Forelimb muscle (tissue), 1 donor: ENCODE measurements around the gene ERBB4. TPM values are rescaled to one million over a fixed set of nuclear protein-coding genes. Genes with fewer than 3 reads are reported as not detected.

Experiments
- DNase-seq: peaks from one replicate; pipeline ENCODE4 v3.0.0-alpha.2; 2013; ENCODE audit warnings: low read depth
- polyA plus RNA-seq: library from polyadenylated mRNA; unstranded; fragments of 120-200 nt; gene quantifications from one replicate; pipeline ENCODE4 v1.2.1, GENCODE V29; 2013; ENCODE audit not compliant: insufficient read length

ERBB4 gene
- polyA plus RNA-seq, 1 donor: 8.8 TPM

DNA sequence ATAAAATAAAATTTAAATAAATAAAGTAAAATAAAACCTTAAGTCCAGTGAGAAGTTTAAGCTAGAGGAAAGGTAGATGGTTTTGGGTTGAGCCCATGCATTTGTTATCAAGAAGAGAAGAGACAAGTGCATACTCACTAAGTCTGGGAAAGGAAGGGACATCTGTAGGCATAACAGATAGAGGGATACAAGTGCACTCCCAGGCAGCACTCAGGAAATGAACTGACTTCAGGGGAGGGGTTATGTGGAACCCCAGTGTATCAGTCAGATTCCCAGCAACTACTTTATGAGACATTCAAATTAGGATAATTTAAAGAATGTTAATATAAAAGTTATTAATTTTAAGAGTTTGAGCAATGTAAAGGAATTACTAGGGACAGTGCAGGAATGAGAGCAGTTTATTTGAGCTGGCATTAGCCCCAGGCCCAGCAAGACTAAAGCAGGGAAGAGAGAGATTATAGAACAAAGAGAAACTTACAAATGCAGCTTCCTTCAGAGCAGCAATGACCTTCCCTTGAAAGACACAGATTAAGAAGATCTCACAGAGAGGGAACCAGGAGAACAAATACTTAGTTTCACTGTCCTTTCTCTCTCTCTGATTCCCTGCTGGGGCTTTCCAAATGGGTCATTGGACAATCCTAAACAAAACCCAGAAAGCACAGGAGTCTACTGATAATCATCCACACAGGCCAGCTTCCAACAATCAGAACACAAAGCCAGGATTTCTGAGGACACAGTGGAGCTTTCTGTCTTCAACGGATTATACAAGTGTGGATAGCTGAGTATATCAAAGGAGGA is 109.7 kb downstream of the ERBB4 start:
- no peak for DNase-seq

DNA sequence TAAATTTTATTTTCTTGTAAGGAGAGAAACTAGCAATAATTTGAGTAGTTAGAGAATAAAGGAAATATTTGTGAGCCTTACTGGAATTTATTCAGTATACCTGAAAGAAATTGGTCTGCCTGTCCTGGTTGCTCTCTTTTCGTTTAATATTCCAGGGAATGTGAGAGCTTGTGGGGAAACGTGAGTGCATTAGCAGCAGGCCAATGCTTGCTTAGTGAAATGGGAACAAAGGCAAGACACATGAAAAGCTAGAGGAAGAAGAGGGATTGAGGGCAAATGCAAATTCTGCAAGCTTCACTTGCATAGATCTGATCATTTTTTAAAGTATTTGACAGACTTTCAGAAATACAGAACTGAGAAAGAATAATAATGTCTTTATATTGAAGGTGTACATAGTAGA is 111.0 kb downstream of the ERBB4 start:
- DNase-seq: no peak

DNA sequence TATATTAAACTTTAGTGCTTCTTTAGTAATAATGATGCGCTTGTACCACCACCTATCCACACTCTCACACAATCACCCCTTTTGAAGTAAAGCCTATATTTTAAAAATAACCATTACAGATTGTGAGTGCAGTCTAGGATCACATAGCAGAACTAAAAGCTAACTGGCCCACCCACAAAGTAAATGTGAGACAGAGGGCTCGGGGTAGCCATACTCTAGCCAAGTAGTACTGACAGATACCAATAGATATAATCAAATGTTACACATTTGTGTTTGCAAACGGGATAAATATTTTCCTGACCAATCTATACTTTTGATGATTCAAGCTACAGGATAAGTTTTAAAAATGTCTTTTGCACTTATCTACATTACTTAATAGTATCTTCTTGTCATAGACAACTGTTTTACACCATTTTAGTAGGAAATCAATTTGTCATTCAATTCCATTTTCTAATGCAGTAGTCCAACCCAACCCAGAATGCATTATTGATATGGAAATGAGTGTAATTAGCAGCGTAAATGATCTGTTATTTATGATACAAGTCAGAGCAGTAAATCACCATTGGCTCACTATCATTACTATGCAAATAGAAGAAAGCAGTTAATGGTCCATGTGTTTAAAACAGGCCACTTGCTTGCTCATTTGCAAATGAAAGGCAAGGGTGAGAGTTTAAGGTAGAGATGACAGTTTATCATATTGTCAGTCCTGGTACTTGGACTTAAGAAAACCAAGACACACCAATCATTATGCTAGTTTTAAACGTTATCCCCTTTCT is 111.8 kb downstream of the ERBB4 start:
- DNase-seq: no peak

DNA sequence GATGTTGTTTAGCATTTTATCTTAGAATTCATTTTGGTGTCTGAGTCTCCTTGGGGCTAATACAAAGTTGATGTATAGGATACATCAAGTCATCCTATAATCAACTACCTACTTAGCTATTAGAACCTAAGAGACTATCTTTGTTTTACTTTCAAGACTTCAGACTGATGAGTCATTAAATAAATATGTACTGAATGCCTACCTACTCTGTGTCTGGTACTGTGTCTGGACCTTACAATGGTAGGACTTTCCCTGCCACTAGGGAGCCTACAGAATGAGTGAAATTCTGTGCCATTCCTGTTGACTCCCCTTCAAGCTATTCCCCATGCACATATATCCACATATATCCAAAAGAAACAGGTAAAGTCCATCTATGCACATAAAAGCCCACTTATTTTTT is 114.5 kb downstream of the ERBB4 start:
- DNase-seq: no peak

DNA sequence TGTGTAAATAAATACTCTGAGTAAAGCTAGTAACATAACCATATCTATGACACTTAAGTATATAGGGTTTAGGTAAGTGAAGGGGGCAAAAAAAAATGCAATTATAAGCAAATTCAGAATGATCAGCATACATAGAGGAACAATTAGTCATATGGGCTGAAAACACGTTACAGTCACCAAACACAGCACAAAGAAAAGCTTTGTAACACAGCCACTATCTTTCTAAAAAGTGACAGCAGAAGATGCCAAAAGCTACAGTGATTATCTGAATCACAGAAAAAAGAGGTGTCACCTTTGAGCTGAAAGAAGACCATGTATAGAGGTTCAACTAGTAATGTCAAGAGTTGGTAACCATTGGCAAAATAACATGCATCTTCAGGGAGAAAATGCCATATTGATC is 115.5 kb downstream of the ERBB4 start:
- DNase-seq: no peak

DNA sequence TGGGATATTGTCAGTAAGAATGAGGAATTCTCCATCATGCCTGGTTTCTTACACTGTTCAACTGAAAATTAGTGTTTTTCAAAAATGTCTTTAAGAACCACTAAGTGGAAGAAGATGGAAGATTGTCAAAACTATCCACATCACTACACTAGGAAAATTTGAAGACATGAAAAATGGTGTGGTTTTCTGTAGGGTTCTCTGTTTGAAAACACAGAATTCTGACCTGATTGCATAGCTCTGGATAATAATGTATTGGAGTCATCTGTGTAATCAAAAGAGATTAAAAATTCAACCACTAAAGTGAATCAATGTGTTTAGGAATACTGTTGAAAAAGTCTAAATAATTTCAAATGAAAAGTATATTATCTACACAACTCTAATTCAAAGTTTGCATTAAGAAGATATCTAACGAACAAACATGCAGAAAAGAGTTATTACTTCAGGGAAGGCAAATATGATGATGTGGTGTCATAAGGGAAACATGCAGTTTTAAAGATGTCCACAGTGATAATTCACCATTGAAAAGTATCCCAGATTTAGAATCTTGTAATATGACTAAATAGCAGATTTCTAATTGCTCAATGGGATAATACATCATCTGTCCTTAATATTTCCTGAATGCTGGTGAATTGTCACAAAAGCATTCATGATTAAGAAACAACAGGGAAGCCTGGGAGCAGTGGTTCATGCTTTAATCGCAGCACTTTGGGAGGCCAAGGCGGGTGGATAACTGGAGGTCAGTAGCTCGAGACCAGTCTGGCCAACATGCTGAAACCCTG is 116.9 kb downstream of the ERBB4 start:
- no peak for DNase-seq

DNA sequence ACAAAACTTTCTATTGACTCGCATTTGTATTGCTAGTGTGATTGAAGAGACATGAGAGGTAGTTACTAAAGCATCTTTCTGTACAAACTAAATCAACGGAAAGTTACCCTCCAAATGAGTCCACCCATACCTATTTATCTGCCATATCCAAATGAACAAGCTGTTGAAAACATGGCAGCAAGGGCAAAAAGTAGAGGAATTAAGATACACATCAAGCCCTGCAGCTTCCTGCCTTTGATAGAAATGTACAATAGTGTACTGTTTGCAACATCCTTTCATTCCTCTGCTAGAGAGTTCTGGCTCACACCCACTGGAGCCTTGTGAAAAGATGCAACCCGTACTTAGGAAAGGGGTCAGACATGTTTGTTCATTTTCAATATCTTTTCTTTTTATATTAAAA is 122.5 kb downstream of the ERBB4 start:
- DNase-seq: no peak

DNA sequence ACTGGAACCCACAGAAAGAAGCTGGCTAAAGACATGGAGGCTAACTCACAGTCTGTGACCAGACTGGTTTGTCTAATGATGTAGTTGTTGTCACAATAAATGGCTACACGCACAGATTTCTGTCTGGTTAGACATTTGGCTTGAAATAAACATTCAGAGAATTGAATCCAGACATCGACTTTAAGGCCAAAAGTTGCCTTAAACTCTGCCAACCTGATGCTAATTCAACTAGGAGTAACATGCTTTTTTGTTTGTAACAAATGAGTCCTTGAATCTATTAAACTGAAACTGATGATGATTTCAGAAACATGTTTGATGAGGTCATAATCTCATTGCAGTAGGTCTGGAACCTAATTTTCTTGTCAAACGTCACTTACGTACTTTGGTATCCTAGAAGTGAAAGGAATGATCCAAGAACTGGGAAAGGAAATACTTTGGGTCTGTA is 123.8 kb downstream of the ERBB4 start:
- DNase-seq: peak; percentile 11

DNA sequence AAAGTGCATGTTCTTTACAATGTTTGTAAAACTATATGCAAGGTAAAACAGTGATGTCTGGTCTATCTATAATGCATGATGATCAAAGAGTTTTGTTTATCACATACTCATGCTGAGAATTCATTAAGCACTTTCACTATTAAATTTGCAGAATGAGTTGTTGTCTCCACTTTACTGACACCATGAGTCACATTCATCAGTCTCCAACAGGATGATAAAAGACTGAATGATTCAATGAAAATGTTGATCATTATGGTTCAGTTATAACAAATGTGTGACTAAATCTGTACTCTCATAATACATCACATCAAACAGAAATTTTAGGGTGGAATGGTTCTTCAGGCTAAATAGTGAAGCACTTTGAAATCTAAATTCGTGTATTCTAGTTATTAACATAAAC is 129.0 kb downstream of the ERBB4 start:
- DNase-seq: no peak

DNA sequence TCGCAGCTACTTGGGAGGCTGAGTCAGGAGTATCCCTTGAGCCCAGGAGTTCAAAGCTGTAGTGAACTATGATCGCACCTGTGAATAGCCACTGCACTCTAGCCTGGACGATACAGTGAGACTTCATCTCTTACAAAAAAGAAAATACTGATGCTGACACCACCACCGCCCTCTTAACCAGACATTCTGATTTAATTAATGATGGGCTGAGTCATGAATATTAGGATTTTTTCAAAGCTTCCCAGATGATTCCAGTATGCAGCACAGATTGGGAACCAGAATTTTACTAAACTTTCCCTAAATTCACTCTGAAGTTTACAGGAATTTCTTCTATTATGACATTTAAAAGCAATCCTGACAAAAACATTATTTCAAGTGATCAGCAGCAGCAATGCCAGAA is 130.1 kb downstream of the ERBB4 start:
- no peak for DNase-seq

DNA sequence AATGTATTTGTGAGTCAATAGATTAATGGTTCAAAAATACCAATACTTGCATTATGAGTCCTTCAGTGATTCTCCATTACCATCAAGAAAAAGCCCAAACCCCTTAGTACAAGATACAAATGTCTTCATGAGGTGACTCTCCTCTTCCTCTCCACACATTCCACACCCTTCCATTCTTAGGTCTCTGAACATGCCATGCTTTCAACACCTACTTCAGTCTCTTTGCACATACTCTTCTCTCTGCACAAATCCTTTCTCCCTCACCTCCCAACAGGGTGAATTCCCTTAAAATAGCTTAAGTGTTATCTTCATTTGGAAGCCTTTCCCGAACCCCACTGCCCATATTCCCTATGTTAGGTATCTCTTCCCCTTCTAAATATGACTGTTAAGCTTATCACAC is 131.9 kb downstream of the ERBB4 start:
- DNase-seq: no peak

DNA sequence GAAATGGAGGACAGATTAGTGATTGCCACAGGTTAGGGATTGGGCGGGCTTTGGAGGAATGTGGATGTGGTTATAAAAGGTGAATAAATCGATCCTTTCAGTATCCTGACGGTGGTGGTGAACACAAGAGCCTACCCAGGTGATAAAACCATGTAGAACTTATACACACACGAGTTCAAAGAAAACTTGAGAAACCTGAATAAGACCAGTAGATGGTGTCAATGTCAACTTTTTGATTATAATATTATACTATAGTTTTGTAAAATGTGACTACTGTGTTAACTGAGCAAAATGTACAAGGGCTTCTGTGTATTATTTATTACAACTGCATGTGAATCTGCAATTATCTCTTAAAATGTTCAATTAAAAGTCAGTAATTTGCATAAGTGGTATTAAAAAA is 136.3 kb downstream of the ERBB4 start:
- no peak for DNase-seq

DNA sequence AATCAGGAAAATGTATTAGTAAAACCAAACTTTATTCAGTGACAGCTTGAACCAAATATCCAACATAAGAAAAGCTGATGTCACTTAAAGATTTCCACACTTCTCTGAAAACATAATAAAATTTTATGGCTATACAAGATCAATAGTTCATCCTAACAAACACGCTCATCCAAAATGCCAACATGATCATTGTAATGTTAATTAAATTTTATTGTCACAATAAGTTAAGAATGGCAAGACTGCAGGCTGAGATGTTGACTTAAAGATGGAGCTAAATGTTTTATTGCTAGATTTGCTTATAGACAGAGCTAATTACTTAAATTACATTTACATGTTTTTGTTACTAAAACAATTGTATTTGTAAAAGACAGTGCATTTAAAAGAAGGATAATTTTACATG is 140.3 kb downstream of the ERBB4 start:
- no peak for DNase-seq

DNA sequence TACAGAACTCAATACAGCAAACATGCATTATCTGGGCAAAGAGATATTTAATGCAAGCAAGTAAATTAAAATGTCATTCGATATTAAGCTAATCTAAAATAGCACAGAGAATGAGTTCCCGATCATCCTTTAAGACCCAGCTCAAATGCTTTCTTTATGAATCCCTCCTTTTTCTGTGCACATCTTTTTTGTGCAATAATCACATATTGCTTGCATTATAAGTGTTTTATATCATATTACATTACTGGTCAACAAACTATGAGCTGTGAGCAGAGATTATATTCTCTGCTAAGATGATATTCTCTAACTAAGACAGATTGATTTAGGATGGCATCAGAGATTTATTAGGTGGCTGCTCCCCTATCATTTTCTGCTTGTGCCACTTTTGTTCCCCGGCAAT is 146.1 kb downstream of the ERBB4 start:
- no peak for DNase-seq

DNA sequence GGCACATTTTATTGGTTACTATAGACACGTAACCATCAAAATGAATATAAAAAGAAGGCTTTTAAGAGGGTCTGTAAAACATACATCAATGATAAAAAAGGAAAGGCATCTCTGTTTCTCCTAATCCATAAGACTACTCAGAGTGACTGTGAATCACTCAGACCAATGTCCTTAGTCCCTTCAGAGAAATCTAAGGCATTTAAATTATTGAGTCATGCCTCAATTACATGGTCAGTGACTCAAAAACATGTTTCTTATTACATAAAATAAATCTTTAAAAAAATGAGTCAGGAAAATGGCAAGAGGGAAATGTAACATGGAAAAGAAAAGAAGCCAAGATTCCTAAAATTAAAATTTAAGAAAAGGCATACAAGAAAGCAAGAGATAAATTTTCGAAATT is 146.6 kb downstream of the ERBB4 start:
- DNase-seq: no peak

DNA sequence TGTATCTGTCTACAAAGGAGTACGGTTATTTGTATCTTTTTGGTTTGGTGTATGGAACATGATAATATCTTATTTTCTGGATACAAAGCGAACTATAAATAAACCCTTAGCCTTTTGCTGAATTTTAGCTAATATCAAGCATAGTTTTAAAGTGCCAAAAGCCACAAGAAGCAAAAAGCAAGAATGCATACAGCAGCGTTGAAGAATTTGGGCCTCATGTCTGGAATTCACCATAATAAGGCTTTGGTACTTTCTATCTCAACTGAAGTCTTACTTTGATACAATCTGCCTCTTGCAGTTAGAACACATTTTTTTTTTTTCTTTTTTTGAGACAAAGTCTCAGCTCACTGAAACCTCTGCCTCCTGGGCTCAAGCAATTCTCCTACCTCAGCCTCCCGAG is 151.5 kb downstream of the ERBB4 start:
- DNase-seq: no peak

DNA sequence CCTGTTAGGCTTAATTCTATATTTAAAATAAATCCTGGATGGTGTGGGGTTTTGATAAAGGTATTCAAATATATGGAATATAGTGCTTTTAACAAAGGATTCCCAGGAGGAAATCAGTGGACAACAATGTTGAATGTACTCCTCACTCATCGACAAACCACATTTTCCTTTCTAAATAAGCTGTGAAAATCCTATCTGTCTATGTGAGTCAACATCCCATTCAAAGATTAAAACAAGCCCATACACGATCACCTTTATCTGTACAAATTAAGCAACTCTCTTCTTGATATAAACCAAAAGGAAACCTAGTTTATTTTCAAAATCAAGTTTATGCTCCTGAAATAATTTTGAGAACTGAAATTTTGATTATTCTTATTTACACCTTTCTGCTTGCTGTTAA is 153.4 kb downstream of the ERBB4 start:
- no peak for DNase-seq

DNA sequence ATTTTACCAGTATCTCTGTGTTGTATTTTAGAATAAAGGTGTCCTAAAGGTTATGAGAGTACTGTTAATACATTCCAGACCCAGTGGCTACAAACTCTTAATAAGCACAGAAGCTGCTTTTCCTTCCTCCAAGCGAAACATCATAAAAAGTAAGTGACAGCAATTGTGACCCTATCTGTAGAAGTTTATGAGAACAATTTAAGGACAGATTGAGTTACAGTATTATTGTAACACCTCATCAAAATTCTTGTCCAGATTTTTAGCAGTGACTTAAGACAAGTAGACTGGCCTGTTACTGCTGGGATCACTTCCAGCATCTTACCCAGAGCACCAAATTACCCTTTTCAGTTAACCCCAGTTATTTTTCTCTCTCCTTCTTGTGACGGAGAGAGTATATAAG is 154.6 kb downstream of the ERBB4 start:
- no peak for DNase-seq

DNA sequence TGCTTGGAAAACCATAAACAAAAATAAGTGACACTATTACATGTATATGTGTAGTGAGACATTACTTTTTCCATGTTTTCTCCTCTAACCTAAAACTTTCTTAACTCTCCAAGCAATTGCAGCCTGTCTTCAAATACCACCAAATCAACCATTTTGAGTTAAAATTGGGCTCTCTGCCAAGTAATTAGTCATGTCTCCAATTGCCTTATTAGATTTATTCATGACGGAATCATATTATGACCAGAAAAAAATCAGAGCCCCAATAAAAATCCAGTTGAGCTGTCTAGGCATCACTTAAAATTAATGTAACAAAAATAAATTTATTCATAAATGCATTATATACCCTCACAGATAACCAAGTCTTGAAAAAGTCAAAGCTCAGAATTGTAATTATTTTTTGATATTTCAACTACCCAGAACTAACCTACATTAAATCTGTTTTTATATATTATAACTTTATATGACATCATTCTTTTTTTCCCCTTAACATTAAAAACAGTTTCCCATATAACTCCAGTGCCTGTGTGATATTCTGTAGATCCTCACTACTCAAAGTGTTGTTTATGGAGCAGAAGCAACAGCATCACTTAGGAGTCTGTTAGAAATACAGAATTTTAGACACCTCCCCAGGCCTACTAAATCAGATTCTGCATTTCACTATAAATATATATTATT is 157.0 kb downstream of the ERBB4 start:
- no peak for DNase-seq

DNA sequence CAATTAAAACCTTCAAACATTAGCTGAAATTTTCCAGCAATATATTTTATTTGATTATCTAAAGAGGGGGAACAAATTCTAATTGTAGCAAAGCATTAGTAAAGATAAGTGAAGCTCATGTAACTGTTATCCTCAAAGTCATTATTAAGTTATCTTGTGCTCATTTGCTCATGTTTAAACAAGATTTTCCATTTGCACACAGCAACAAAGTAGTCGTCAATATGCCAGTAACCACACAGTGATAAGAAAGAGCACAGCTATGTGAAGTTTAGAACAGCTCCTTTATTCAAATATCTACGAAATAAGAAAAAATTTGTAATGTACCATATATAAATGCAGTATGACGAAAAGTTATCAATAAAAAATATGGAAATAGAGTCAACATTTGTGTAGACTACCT is 159.5 kb downstream of the ERBB4 start:
- no peak for DNase-seq

DNA sequence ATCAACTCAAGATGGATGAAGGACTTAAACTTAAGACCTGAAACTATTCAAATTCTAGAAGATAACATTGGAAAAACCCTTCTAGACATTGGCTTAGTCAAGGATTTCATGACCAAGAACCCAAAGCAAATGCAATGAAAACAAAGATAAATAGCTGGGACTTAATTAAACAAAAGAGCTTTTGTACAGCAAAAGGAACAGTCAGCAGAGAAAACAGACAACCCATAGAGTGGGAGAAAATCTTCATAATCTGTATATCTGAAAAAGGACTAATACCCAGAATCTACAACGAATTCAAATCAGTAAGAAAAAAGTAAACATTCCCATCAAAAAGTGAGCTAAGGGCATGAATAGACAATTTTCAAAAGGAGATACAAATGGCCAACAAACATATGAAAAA is 171.2 kb downstream of the ERBB4 start:
- no peak for DNase-seq
